Breast epithelium (tissue), 4 donors: Measurements from ENCODE around the gene TMEM260. TPM values are rescaled to one million over a fixed set of nuclear protein-coding genes. Genes with fewer than 3 reads are reported as not detected.
"Not testable (repeated sequence)": the region's sequence is repeated elsewhere in the genome, so short reads cannot be mapped to it uniquely, and the experiment has no call there.

Experiments used
- DNase-seq, 2 donors: peaks; one replicate each; pipeline ENCODE4 v3.0.0-alpha.2; 2019; ENCODE audit warnings: low spot score in 2 of 2
- H3K27ac ChIP-seq, 2 donors: fragments of 200-600 bp; sonication (generic) in 1 of 2; one replicate each; pipeline ENCODE4 v1.5.1; 2016 to 2019; ENCODE audit warnings: mild to moderate bottlenecking in 1 of 2
- H3K27me3 ChIP-seq, 2 donors: fragments of 200-600 bp; sonication (generic) in 1 of 2; one replicate each; pipeline versions ENCODE4 v1.5.1 to v1.6.0; 2017 to 2019; ENCODE audit warnings: control low read depth in 1 of 2, mild to moderate bottlenecking in 1 of 2
- H3K36me3 ChIP-seq: fragments of 200-600 bp; one replicate; pipeline ENCODE4 v1.5.1; 2019
- H3K4me1 ChIP-seq, 2 donors: fragments of 200-600 bp; sonication (generic); one replicate each; pipeline ENCODE4 v1.5.1; 2016 to 2019; ENCODE audit warnings: control low read depth in 1 of 2
- H3K4me3 ChIP-seq, 3 donors: fragments of 200-600 bp; sonication (generic); 1 replicate in 2 of 3; 2 replicates in 1 of 3; pipeline ENCODE4 v1.5.1; 2016 to 2019; ENCODE audit warnings: mild to moderate bottlenecking in 3 of 3, moderate library complexity in 2 of 3
- H3K9me3 ChIP-seq, 2 donors: fragments of 200-600 bp; sonication (generic) in 1 of 2; one replicate each; pipeline ENCODE4 v1.5.1; 2016 to 2019; ENCODE audit warnings: control low read depth in 1 of 2
- CTCF ChIP-seq, 3 donors: fragments of 450-650 bp; IDR thresholded peaks; one replicate each; pipeline ENCODE4 v1.5.1; 2016 to 2017; ENCODE audit warnings: antibody characterized with exemption in 3 of 3, mild to moderate bottlenecking in 3 of 3, moderate library complexity in 3 of 3
- POLR2A ChIP-seq: fragments of 450-650 bp; IDR thresholded peaks from one replicate; pipeline ENCODE4 v1.6.1; 2016; ENCODE audit warnings: antibody characterized with exemption, mild to moderate bottlenecking, moderate library complexity
- POLR2AphosphoS5 ChIP-seq, 3 donors: sonication (generic); formaldehyde crosslinking; IDR thresholded peaks; one replicate each; pipeline ENCODE4 v1.6.1; 2017; ENCODE audit warnings: antibody characterized with exemption in 3 of 3
- intact Hi-C: fragments of 100-400 bp; cut with DNase I; formaldehyde crosslinking; loops from one replicate; pipeline ENCODE4 v1.15.1; 2023; ENCODE audit warnings: low total_unique reads
- total RNA-seq, 3 donors: library from RNA; depleted of rRNA; stranded (reverse); fragments of >200 nt; gene quantifications; one replicate each; pipeline ENCODE4 v1.1.0, GENCODE V29; 2016

Gene TMEM260
- total RNA-seq, 3 donors from 2014 or later: 21.3 to 41.9 (median 26.9) TPM

GRCh38 chr14:56594428-56594827 lies 14.8 kb downstream of the TMEM260 start:
- Histone ChIP-seq H3K36me3 (no peaks in the 10 kb centered on the region), H3K4me3 (no peak overlapping the region), H3K9me3 (no peaks in the 10 kb centered on the region), H3K4me1 (no peaks in the 10 kb centered on the region), H3K27me3 (no peaks in the 10 kb centered on the region), H3K27ac (no peak overlapping the region)
- no peak for DNase-seq
- intact Hi-C loops: no loop called here
- TF ChIP-seq POLR2A (no peak), POLR2AphosphoS5 (IDR thresholded peaks at IDR 0.05) (no peak), CTCF (IDR thresholded peaks at IDR 0.05) (no peak)

- no peaks in the 10 kb centered on the region for H3K36me3 ChIP-seq
- no peaks in the 10 kb centered on the region for H3K4me1 ChIP-seq
- intact Hi-C loops: no loop called here
- H3K4me3 ChIP-seq: no peak overlapping the region
- no peak overlapping the region for H3K27ac ChIP-seq
- DNase-seq: no peak
- no peaks in the 10 kb centered on the region for H3K27me3 ChIP-seq
- no peak for TF ChIP-seq POLR2A
- TF ChIP-seq POLR2AphosphoS5 (IDR thresholded peaks at IDR 0.05): no peak
- TF ChIP-seq CTCF (IDR thresholded peaks at IDR 0.05): no peak
- H3K9me3 ChIP-seq: no peaks in the 10 kb centered on the region
These were observed 18.9 kb downstream of the TMEM260 start for GRCh38 chr14:56598519-56598918.

GRCh38 chr14:56603648-56604047 lies 24.1 kb downstream of the TMEM260 start:
- Histone ChIP-seq H3K4me3 (no peak overlapping the region), H3K27ac (no peak overlapping the region), H3K4me1 (no peaks in the 10 kb centered on the region), H3K27me3 (no peaks in the 10 kb centered on the region), H3K36me3 (no peaks in the 10 kb centered on the region), H3K9me3 (no peaks in the 10 kb centered on the region)
- no peak for DNase-seq
- intact Hi-C loops: no loop called here
- TF ChIP-seq POLR2A (no peak), POLR2AphosphoS5 (IDR thresholded peaks at IDR 0.05) (no peak), CTCF (IDR thresholded peaks at IDR 0.05) (no peak)

GRCh38 chr14:56608689-56609088 lies 29.1 kb downstream of the TMEM260 start:
- TF ChIP-seq CTCF (IDR thresholded peaks at IDR 0.05): no peak
- TF ChIP-seq POLR2A: no peak
- TF ChIP-seq POLR2AphosphoS5 (IDR thresholded peaks at IDR 0.05): no peak
- intact Hi-C loops: no loop called here
- no peaks in the 10 kb centered on the region for H3K9me3 ChIP-seq
- H3K27ac ChIP-seq: no peak overlapping the region
- H3K4me3 ChIP-seq: no peak overlapping the region
- DNase-seq: no peak
- peaks cover 4% of the 10 kb centered on the region for H3K36me3 ChIP-seq
- H3K4me1 ChIP-seq: no peaks in the 10 kb centered on the region
- H3K27me3 ChIP-seq: no peaks in the 10 kb centered on the region

GRCh38 chr14:56611663-56612062 lies 32.1 kb downstream of the TMEM260 start:
- H3K9me3 ChIP-seq, H3K27me3 ChIP-seq, H3K27ac ChIP-seq, H3K4me1 ChIP-seq, H3K4me3 ChIP-seq, H3K36me3 ChIP-seq, DNase-seq, intact Hi-C loops: not testable (repeated sequence)

GRCh38 chr14:56617084-56617483 lies 37.5 kb downstream of the TMEM260 start:
- Histone ChIP-seq H3K36me3 (peaks cover 14% of the 10 kb centered on the region), H3K9me3 (no peaks in the 10 kb centered on the region), H3K4me1 (no peaks in the 10 kb centered on the region), H3K27me3 (no peaks in the 10 kb centered on the region), H3K4me3 (no peak overlapping the region), H3K27ac (no peak overlapping the region)
- TF ChIP-seq POLR2AphosphoS5 (IDR thresholded peaks at IDR 0.05): no peak
- no peak for TF ChIP-seq CTCF (IDR thresholded peaks at IDR 0.05)
- no peak for TF ChIP-seq POLR2A
- intact Hi-C loops: no loop called here
- no peak for DNase-seq
